Stimulated activated CD8-positive, alpha-beta memory T cell treated with anti-CD3 and anti-CD28 coated beads, Interleukin-7, amount 100 ng/mL, for 1 hour (primary cell): ENCODE data around the gene SLC16A4.
"Not testable (repeated sequence)": the region's sequence is repeated elsewhere in the genome, so short reads cannot be mapped to it uniquely, and the experiment has no call there.

Experiments used
- DNase-seq, 2 donors: peaks; one replicate each; pipeline ENCODE4 v3.0.0-alpha.2; 2020; ENCODE audit warnings: low read depth in 2 of 2

Gene SLC16A4

DNA sequence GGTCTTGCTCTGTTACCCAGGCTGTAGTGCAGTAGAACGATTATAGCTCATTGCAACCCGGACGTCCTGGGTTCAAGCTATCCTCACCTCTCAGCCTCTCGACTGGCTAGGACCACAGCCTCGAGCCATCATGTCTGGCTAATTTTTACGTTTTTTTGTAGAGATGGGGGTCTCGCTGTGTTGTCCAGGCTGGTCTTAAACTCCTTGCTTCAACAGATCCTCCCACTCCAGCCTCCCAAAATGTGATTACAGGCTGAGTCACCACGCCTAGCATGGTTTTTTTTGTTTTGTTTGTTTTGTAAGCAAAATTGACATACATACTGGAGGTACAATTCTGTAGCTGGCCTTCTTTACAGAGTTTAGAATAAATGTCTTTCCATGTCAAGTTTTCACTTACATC is 17.7 kb upstream of the SLC16A4 start:
- DNase-seq = no peak

DNA sequence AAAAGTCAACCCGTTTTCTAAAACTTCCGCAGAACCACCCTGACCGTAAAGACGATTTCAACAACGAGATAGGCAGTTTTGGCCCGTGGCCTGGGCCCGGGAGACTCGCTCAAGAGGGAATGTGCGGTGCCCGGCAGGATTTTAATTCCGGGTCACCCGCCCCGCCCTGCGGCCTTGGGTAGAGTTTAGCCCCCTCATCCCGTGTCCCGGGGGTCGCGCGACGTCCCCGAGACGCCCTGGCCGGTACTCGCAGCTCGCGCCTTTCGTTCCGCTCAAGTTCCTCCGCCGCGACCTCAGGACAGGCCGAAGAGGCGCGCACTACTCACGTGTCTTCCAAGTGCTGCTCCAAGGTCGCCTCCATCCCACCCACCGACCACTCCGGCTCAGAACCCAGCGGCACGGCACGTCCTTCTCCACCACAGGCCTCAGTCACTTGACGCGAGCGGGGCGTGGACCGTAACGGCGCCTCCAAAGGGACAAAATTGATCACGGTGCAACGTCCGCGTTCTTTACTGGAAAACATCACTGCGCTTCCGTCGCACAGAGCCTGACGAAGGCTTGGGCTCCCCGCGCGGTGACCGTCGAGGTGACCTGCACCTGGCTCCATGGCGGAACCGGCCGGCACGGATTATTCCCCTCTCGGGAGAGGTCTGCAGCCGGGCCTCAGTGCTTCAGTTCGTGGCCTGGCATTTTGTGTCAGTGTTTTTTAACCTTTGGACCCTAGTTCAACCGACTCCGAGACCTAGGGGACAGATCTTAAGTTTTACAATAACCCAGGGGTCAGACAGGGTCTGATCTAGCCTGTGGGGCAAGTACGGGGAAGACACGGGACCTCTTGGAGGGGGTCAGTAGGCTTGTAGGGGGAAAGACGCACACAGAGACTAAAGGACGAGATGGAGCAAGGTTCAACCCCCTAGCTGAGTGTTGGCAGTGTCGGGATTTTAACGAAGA is 16.7 kb upstream of the SLC16A4 start, which contains the start of gene LAMTOR5:
TSS of gene LAMTOR5 (minus strand) at position 435 of the 951 bp plus-strand sequence. CDS start at position 361, 74 bp downstream.
- peak; percentile 79 to 82 for DNase-seq

- DNase-seq = not testable (repeated sequence)
These were observed 15.6 kb upstream of the SLC16A4 start for GRCh38 chr1:110406407-110406806.

DNA sequence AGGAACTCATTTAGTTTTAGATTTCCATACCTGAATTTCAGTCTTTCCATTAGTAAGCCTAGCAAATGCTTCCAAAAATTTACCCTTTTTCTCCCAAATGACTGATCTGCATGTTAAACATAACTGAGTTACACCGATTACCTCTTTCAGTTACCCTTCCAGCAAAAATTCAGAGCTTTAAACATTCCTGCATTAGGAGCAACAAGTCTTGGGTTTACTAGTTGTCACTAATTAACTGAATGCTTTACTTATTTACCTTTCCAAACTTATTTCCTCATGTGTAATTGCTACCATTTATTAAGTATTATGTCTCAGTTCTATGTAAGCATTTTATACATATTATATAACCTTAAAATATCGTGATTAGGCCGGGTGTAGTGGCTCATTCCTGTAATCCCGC is 13.6 kb upstream of the SLC16A4 start:
- no peak for DNase-seq

DNA sequence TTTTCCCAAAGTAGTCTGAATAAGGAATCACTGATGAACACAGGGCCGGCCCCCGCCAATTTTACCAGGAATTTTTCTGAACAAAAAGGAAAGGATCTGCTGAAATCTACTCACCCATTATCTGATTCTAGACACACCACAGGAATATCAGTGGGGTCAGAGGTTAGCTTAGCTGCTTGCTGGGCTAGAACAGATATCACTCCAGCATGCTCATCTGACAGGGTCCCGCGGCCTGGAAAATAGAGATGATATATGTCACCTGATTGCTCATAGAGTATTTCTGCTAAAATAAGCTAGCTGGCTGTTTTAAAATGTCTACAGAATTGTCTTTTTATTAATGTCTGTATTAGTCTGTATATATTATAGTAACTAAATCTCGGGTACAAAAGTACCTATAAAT is 13.0 kb upstream of the SLC16A4 start:
- DNase-seq = no peak

DNA sequence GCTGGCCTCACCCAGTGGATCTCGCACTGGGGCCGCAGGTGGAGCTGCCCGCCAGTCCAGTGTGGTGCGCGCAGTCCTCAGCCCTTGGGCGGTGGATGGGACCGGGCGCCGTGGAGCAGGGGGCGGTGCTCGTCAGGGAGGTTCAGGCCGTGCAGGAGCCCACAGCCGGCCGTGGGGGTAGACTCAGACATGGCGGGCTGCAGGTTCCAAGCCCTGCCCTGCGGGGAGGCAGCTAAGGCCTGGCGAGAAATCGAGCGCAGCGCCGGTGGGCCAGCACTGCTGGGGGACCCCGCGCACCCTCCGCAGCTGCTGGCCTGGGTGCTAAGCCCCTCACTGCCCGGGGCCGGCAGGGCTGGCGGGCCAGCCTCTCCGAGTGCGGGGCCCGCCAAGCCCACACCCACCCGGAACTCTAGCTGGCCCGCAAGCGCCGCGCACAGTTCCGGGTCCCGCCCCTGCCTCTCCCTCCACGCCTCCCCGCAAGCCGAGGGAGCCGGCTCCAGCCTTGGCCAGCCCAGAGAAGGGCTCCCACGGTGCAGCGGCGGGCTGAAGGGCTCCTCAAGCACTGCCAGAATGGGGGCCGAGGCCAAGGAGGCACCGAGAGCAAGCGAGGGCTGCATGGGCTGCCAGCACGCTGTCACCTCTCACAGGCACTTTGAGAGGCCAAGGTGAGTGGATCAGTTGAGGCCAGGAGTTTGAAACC is 5.6 kb upstream of the SLC16A4 start:
- DNase-seq = not testable (repeated sequence)

DNA sequence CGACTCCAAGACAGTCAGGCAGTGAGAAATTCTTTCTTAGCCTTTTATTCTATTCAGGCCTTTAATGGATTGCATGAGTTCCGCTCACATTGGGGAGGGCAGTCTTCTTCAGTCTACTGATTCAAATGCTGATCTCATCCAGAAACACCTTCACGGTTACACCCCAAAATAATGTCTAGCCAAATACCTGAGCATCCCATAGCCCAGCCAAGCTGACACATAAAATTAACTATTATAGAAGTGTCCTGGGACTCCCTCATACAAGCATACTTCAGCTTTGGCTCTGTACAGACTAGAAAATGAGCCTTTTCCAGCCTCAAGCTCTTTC is 3.6 kb upstream of the SLC16A4 start:
- DNase-seq = no peak

- DNase-seq = no peak
These were observed 3.1 kb upstream of the SLC16A4 start for GRCh38 chr1:110393691-110394492.

DNA sequence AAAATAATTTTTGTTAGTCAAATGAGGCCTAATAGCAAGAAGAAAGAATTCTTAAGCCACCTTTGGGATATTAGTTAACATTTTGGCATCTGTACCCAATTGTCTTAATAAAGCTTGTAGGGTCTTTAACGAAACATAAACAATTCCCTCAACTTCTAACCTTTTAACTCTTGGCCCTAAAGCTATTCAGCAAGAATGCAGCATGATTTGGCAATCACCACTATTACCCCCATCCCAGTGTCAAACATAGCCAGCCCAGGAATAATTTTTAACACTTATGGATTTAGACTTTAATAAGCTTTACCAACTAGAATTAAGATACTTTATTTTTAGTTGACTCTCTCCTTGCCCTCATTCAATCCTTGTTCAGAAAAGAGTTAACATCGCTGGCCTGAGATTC is 2.5 kb upstream of the SLC16A4 start:
- no peak for DNase-seq

- no peak for DNase-seq
These were observed 730 bp downstream of the SLC16A4 start for GRCh38 chr1:110390096-110390495.

DNA sequence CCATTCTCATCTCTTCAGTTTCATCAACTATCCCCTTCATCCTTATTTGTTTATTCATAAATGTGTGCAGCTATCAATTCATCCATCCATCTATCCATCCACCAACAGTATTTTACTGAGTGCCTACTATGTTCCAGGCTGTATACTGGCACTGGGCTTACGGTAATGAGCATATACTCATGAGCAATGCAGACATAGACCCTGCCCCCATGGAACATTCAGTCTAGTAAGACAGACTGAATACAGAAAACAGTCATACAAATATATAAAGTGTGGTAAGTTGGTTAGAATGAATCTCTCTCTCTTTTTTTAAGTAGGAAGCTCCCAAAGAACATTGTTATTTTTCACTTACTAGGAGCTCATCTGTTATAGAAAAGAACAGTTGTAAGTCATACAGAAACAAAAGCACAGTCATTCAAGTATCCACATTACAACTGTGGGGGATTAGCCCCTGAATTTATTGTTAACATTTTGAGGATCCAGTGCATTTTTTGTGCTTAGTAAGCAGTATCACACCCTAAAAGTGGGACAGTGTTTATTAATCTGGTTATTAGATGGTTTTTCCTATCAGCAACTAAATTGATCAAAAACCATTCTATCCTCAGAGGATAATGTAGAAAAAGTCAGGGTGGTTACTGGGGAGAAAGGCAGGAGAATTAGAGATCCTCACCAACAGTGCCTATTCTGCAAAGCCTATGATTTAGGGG is 3.6 kb downstream of the SLC16A4 start:
- DNase-seq = no peak

DNA sequence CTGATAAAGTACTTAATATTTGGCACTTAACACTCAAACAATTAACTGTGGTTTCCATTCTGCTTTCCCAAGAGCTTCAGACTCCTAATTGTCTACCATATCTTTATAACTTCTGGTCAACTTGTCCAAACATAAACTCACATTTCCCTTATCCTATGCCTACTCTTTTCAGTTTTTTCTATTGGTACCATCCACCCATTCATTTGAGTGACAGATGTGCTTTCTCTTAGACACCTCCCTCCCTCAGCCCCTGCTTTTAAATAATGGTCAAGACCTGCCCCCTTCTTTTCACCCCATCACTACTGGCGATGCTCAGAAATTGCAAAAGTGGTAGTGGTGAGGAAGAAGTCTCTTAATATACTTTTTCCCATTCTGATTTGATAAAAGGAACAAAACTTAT is 5.5 kb downstream of the SLC16A4 start:
- DNase-seq = no peak

GRCh38 chr1:110384581-110385321 is 6.1 kb downstream of the SLC16A4 start:
- DNase-seq = no peak

DNA sequence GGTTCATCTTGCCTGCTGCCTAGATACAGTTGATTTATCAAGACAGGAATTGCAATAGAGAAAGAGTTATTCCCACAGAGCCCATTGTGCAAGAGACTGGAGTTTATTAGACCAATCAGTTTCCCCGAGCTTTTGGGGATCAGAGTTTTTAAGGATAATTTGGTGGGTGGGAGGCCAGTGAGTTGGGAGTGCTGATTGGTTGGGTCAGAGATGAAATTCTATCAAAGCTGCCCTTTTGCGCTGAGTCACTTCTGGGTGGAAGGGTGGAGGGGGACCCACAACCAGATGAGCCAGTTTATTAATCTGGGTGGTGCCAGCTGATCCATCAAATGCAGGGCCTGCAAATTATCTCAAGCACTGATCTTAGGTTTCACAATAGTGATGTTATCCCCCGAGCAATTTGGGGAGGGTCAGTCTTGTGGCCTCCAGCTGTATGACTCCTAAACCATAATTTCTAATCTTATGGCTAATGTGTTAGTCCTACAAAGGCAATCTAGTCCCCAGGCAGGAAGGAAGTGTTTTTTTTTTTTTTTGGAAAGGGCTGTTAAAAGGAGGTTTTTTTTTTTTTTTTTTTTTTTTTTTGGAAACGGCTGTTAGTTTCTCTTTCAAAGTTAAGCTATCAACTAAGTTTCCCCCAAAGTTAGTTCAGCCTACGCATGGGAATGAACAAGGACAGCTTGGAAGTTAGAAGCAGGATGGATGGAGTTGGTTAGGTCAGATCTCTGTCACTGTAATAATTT is 7.4 kb downstream of the SLC16A4 start:
- DNase-seq = no peak

- DNase-seq = no peak
These were observed 10.0 kb downstream of the SLC16A4 start for GRCh38 chr1:110380672-110381283.

DNA sequence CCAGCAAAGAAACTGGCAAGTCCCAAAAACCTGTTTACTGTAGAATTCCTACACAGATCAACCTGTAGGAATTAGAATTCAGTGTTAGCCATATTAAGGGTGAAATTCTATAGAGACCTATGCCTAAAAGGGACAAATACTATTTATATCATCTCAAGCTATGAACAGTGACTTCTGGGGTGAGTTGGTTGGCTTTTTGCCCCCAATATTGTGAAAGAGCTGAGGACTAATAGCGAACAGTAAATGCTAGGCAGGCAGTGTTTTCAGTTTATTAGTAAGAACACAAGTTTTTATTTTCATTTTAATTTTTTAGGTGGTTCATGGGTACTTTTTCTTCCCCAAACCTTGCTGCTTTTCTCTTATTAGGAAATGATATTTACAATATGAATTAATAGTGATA is 15.3 kb downstream of the SLC16A4 start:
- DNase-seq = no peak

GRCh38 chr1:110370827-110371226 is 20.0 kb downstream of the SLC16A4 start:
- no peak for DNase-seq

DNA sequence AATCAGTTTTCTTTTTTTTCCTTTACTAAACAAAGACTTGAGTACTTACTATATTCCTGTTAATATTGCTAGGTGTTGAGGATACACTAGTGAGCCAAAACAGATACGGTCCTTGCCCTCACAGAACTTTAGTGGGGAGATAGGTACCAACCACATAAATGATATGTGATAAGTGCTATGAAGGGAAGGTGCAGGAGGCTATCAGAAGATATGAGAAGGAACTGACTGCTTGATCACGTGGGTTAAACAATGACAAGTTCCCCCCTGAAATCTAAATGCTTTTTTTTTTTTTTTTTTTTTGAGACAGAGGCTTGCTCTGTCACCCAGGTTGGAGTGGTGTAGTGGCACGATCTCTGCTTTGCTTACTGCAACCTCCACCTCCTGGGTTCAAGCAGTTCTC is 26.6 kb downstream of the SLC16A4 start:
- DNase-seq = no peak

- DNase-seq = no peak
These were observed 29.0 kb downstream of the SLC16A4 start for GRCh38 chr1:110361856-110362255.

DNA sequence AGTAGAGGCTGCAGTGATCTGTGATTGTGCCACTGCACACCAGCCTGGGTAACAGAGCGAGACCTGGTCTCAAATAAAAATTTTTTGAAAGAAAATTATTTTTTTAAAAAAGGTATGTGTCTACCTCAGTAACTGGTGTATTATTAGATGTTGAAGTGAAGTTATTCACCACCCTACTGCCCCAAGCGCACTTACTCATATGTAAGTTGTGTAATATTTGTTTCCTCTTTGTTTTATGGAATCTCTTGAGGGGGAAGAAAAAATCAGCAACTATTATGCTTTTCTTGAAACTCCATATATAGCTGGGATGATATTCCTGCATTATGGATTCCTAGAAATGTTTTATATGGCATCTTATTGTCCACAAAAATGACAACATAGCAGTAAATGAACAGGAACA is 30.4 kb downstream of the SLC16A4 start:
- DNase-seq = no peak
